A549 (cell line): ENCODE measurements around the gene RPL37A. TPM values are rescaled to one million over a fixed set of nuclear protein-coding genes. Genes with fewer than 3 reads are reported as not detected.

ENCODE experiments used
- ATAC-seq, 2 experiments: fragments of 200-7000 bp in 1 of 2; fragments of >200 bp in 1 of 2; cut with Nextera tagmentation in 1 of 2; cut with Tn5 transposase in 1 of 2; 3 replicates each; pipeline versions ENCODE4 v1.8.0 to v1.9.1; 2018 to 2020; ENCODE audit warnings: mild to moderate bottlenecking in 1 of 2, moderate library complexity in 1 of 2
- CTCF ChIA-PET: fragments of 300-600 bp; sonication (Branson Sonifier 250); formaldehyde crosslinking; extraction: SDS; loops from one replicate; lab custom pipeline; 2021; ENCODE audit warnings: antibody characterized with exemption, inconsistent platforms; lab: Yijun Ruan, JAX
- POLR2A ChIA-PET: fragments of 350-600 bp; formaldehyde crosslinking; extraction: SDS; loops from one replicate; lab custom pipeline; 2021; ENCODE audit warnings: antibody characterized with exemption, inconsistent platforms; lab: Yijun Ruan, JAX
- DNase-seq, 2 experiments: peaks; one replicate each; pipeline versions ENCODE4 v3.0.0 to v3.0.0-alpha.2; 2011 to 2016; ENCODE audit warnings: low read depth in 1 of 2, low spot score in 1 of 2
- FAIRE-seq: peaks from 2 replicates; lab custom pipeline; 2011; peaks lifted over from hg19 to GRCh38; lab: Jason Lieb, UNC
- H3K27ac ChIP-seq, 2 experiments: fragments of >200 bp; sonication (Bioruptor Twin); formaldehyde crosslinking; 3 replicates each; pipeline ENCODE4 v1.5.1; 2016 to 2017
- H3K4me1 ChIP-seq: fragments of >200 bp; sonication (Bioruptor Twin); formaldehyde crosslinking; 3 replicates; pipeline ENCODE4 v1.6.1; 2016
- H3K4me2 ChIP-seq: fragments of >200 bp; sonication (Bioruptor Twin); formaldehyde crosslinking; 3 replicates; pipeline ENCODE4 v1.6.1; 2016
- H3K4me3 ChIP-seq: fragments of >200 bp; sonication (Bioruptor Twin); formaldehyde crosslinking; 3 replicates; pipeline ENCODE4 v1.5.1; 2016
- H3K9me3 ChIP-seq: fragments of >200 bp; sonication (Bioruptor Twin); formaldehyde crosslinking; 3 replicates; pipeline ENCODE4 v1.6.1; 2016
- CBX2 ChIP-seq: fragments of 200-600 bp; sonication (generic); IDR thresholded peaks from 2 replicates; pipeline ENCODE4 v1.6.1; 2016; ENCODE audit warnings: low read depth, mild to moderate bottlenecking, borderline replicate concordance
- CBX8 ChIP-seq: fragments of 200-600 bp; sonication (generic); IDR thresholded peaks from 2 replicates; pipeline ENCODE4 v1.6.1; 2016
- CHD2 ChIP-seq: fragments of 150-350 bp; IDR thresholded peaks from 2 replicates; pipeline ENCODE4 v1.6.1; 2014; ENCODE audit warnings: low read length; ENCODE audit not compliant: partially characterized antibody
- CHD4 ChIP-seq: fragments of 200-600 bp; sonication (generic); IDR thresholded peaks from 2 replicates; pipeline ENCODE4 v1.6.1; 2016; ENCODE audit warnings: antibody characterized with exemption, mild to moderate bottlenecking, borderline replicate concordance
- CTCF ChIP-seq: fragments of >200 bp; sonication (Bioruptor Twin); formaldehyde crosslinking; IDR thresholded peaks from 3 replicates; pipeline ENCODE4 v1.5.1; 2016
- E2F6 ChIP-seq: IDR thresholded peaks from 2 replicates; pipeline ENCODE4 v1.6.1; 2012; ENCODE audit warnings: low read depth, borderline replicate concordance
- EHMT2 ChIP-seq: fragments of 200-600 bp; sonication (generic); IDR thresholded peaks from 2 replicates; pipeline ENCODE4 v1.6.1; 2016; ENCODE audit warnings: antibody characterized with exemption, low read depth, mild to moderate bottlenecking, moderate library complexity
- ELK1 ChIP-seq: fragments of 150-350 bp; IDR thresholded peaks from 2 replicates; pipeline ENCODE4 v1.6.1; 2014; ENCODE audit warnings: low read depth, mild to moderate bottlenecking, low read length
- FOSB ChIP-seq: fragments of 250-450 bp; sonication (Bioruptor Pico); IDR thresholded peaks from 2 replicates; pipeline ENCODE4 v1.5.0; 2020; ENCODE audit warnings: mild to moderate bottlenecking, moderate library complexity
- FOSL2 ChIP-seq, 2 experiments: fragments of 450-650 bp in 1 of 2; fragments of >200 bp in 1 of 2; sonication (Bioruptor Twin) in 1 of 2; formaldehyde crosslinking; IDR thresholded peaks; 2 replicates each; pipeline versions ENCODE4 v1.5.0 to v1.6.1; 2016 to 2020; ENCODE audit warnings: mild to moderate bottlenecking in 1 of 2, moderate library complexity in 1 of 2
- GATA3 ChIP-seq: IDR thresholded peaks from 2 replicates; pipeline ENCODE4 v1.6.1; 2012; ENCODE audit warnings: borderline replicate concordance
- HES2 ChIP-seq: fragments of >200 bp; sonication (Bioruptor Twin); formaldehyde crosslinking; IDR thresholded peaks from 2 replicates; pipeline ENCODE4 v1.6.1; 2016
- HOXB13 ChIP-seq: fragments of 250-450 bp; sonication (Bioruptor Pico); IDR thresholded peaks from 2 replicates; pipeline ENCODE4 v1.5.0; 2020; ENCODE audit warnings: low read depth, mild to moderate bottlenecking, moderate library complexity
- JUN ChIP-seq, 2 experiments: fragments of >200 bp; sonication (Bioruptor Twin); formaldehyde crosslinking; IDR thresholded peaks; 2 replicates in 1 of 2; 3 replicates in 1 of 2; pipeline ENCODE4 v1.6.1; 2016 to 2017
- JUNB ChIP-seq: fragments of >200 bp; sonication (Bioruptor Twin); formaldehyde crosslinking; IDR thresholded peaks from 2 replicates; pipeline ENCODE4 v1.6.1; 2016
- KDM1A ChIP-seq: fragments of 200-600 bp; sonication (generic); IDR thresholded peaks from 2 replicates; pipeline ENCODE4 v1.6.1; 2016; ENCODE audit warnings: low read depth, mild to moderate bottlenecking
- MAZ ChIP-seq: fragments of 150-350 bp; IDR thresholded peaks from 2 replicates; pipeline ENCODE4 v1.6.1; 2014; ENCODE audit warnings: antibody characterized with exemption, low read depth, low read length, borderline replicate concordance
- NFE2L2 ChIP-seq: fragments of 150-350 bp; conservative IDR thresholded peaks from 2 replicates; pipeline ENCODE4 v1.6.1; 2014; ENCODE audit warnings: low read length
- PBX3 ChIP-seq: IDR thresholded peaks from 2 replicates; pipeline ENCODE4 v1.6.1; 2012
- RAD21 ChIP-seq, 2 experiments: fragments of >200 bp in 1 of 2; sonication (Bioruptor Twin) in 1 of 2; formaldehyde crosslinking in 1 of 2; IDR thresholded peaks in 1 of 2; conservative IDR thresholded peaks in 1 of 2; 2 replicates in 1 of 2; 3 replicates in 1 of 2; pipeline ENCODE4 v1.6.1; 2012 to 2018; ENCODE audit warnings: inconsistent platforms in 1 of 2
- RARB ChIP-seq: fragments of 250-450 bp; sonication (Bioruptor Pico); IDR thresholded peaks from 2 replicates; pipeline ENCODE4 v1.8.0; 2021; ENCODE audit warnings: mild to moderate bottlenecking, moderate library complexity
- SREBF2 ChIP-seq: fragments of 450-650 bp; IDR thresholded peaks from 2 replicates; pipeline ENCODE4 v1.6.1; 2014; ENCODE audit warnings: mild to moderate bottlenecking, moderate library complexity
- TP53 ChIP-seq: fragments of 250-450 bp; sonication (Bioruptor Pico); IDR thresholded peaks from 2 replicates; pipeline ENCODE4 v1.5.0; 2021; ENCODE audit warnings: mild to moderate bottlenecking, moderate library complexity
- ZC3H11A ChIP-seq: fragments of 450-650 bp; IDR thresholded peaks from 2 replicates; pipeline ENCODE4 v1.6.1; 2014; ENCODE audit warnings: antibody characterized with exemption, mild to moderate bottlenecking
- ZFP36 ChIP-seq: fragments of 450-650 bp; IDR thresholded peaks from 2 replicates; pipeline ENCODE4 v1.6.1; 2014; ENCODE audit warnings: borderline replicate concordance; ENCODE audit not compliant: partially characterized antibody
- WGBS: methylation state at CpG from one replicate; pipeline ENCODE4 v1.1.6; 2017; ENCODE audit errors: missing lambda C conversion rate; 5-methylcytosine and 5-hydroxymethylcytosine counted together
- polyA plus RNA-seq, 4 experiments: library from polyadenylated mRNA; depleted of rRNA in 3 of 4; stranded (reverse); fragments of >200 nt; fragmentation: RNase III in 1 of 4; extraction: RNeasy Plus Mini Kit Qiagen cat#74134 plus additional on column Dnase treatment in 1 of 4; gene quantifications; 2 replicates in 3 of 4; 3 replicates in 1 of 4; pipeline ENCODE4 v1.2.3, GENCODE V29; 2011 to 2017

Gene RPL37A
- polyA plus RNA-seq, 2 of the 4 experiments (the other 2 are of a cell fraction), result 4,046 to 4,381 TPM

- H3K4me2 ChIP-seq, result no peak overlapping the region
- no peak for TF ChIP-seq GATA3
- no peak for TF ChIP-seq FOSB (CRISPR knock-in tag)
- TF ChIP-seq JUN (IDR thresholded peaks at IDR 0.05), result no peak
- no peak for TF ChIP-seq CHD4
- TF ChIP-seq NFE2L2, result no peak
- ChIA-PET CTCF (interaction anchor here (0.8 to 1.9 kb wide), 2 partner anchors 13 to 134 kb away, joined by 3 to 4 read pairs; no protein-coding TSS in a partner anchor), POLR2A (no interaction called here)
- no peaks in the 10 kb centered on the region for H3K9me3 ChIP-seq
- 0 out of 3 replicates have a peak, but pooled peaks cover 5% of the 10 kb centered on the region for H3K4me1 ChIP-seq
- DNase-seq (no peak), ATAC-seq (no peak), FAIRE-seq (no peak)
- H3K4me3 ChIP-seq, result no peak overlapping the region
- 74% methylated on average over 2 of the region's 2 CpGs for WGBS
- no peak overlapping the region for H3K27ac ChIP-seq
These were observed 33.9 kb downstream of the RPL37A start for GRCh38 chr2:216532562-216532961.

GRCh38 chr2:216533609-216534008 lies 35.0 kb downstream of the RPL37A start:
- CTCF ChIA-PET, result no interaction called here
- DNase-seq (no peak), ATAC-seq (no peak), FAIRE-seq (no peak)
- 0 out of 3 replicates have a peak, but pooled peaks cover 5% of the 10 kb centered on the region for H3K4me1 ChIP-seq
- H3K4me3 ChIP-seq, result no peak overlapping the region
- H3K9me3 ChIP-seq, result no peaks in the 10 kb centered on the region
- 89% methylated on average over 5 of the region's 5 CpGs for WGBS
- no peak for TF ChIP-seq RAD21 (conservative IDR thresholded peaks at IDR 0.05 in 1 of 2, IDR thresholded peaks at IDR 0.05 in 1 of 2)
- no peak for TF ChIP-seq CHD2
- no peak for TF ChIP-seq E2F6
- TF ChIP-seq FOSL2 (IDR thresholded peaks at IDR 0.05), result no peak
- TF ChIP-seq FOSL2 (CRISPR knock-in tag; IDR thresholded peaks at IDR 0.05), result no peak
- TF ChIP-seq ZFP36, result no peak
- no peak for TF ChIP-seq JUN (IDR thresholded peaks at IDR 0.05)
- no peak for TF ChIP-seq TP53
- TF ChIP-seq RARB (CRISPR knock-in tag), result no peak
- no peak for TF ChIP-seq HES2
- TF ChIP-seq CBX8, result no peak
- TF ChIP-seq SREBF2, result no peak
- no peak for TF ChIP-seq MAZ
- TF ChIP-seq KDM1A, result no peak
- TF ChIP-seq HOXB13, result no peak
- no peak for TF ChIP-seq PBX3
- no peak for TF ChIP-seq CTCF
- no peak for TF ChIP-seq JUNB
- H3K4me2 ChIP-seq, result no peak overlapping the region
- POLR2A ChIA-PET, result no interaction called here
- no peak overlapping the region for H3K27ac ChIP-seq

GRCh38 chr2:216534809-216535208 lies 36.2 kb downstream of the RPL37A start:
- DNase-seq, result no peak
- Histone ChIP-seq H3K4me1 (peaks cover 11% of the 10 kb centered on the region), H3K9me3 (no peaks in the 10 kb centered on the region), H3K4me2 (no peak overlapping the region), H3K27ac (no peak overlapping the region; a peak in 1 of 6 replicates), H3K4me3 (no peak overlapping the region)
- ChIA-PET POLR2A (no interaction called here), CTCF (no interaction called here)
- no peak for ATAC-seq
- FAIRE-seq, result no peak
- 82% methylated on average over 1 of the region's 1 CpG for WGBS
- TF ChIP-seq TP53 (no peak), PBX3 (no peak), ZC3H11A (no peak), ELK1 (no peak), EHMT2 (no peak), CBX2 (no peak)
- TF ChIP-seq, all 56 proteins: peak for 0
